Stimulated activated CD4-positive, alpha-beta T cell treated with anti-CD3 and anti-CD28 coated beads, Interleukin-15, amount 100 ng/mL, for 1 hour (primary cell): ENCODE results near the gene ELL.

Experiments
- DNase-seq, 2 donors: peaks; one replicate each; pipeline ENCODE4 v3.0.0-alpha.2; 2020; ENCODE audit warnings: low read depth in 1 of 2, low spot score in 1 of 2

The ELL gene

GRCh38 chr19:18473003-18473705 is 48.7 kb downstream of the ELL start:
- no peak for DNase-seq

DNA sequence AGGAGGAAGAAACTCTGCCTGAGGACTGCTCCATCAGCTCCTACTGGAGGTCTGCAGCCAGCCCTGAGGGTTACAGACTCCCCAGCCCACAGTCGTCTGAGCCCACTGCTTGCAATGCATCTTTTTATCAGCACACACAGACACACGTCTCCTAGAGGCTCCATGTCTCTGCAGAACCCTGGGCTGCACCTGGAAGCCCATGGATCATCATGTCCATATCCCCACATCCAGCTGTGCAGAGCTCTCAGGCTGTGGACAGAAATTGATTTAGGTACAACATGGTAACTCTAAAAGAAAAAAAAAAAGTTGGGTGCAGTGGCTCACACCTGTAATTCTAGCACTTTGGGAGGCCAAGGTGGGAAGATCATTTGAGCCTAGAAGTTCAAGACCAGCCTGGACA is 51.1 kb downstream of the ELL start:
- DNase-seq = no peak

- peak; percentile 32 to 54 for DNase-seq
Measured at GRCh38 chr19:18469069-18469846, 52.6 kb downstream of the ELL start.

- DNase-seq = no peak
Measured at GRCh38 chr19:18468517-18468916, 53.4 kb downstream of the ELL start.

DNA sequence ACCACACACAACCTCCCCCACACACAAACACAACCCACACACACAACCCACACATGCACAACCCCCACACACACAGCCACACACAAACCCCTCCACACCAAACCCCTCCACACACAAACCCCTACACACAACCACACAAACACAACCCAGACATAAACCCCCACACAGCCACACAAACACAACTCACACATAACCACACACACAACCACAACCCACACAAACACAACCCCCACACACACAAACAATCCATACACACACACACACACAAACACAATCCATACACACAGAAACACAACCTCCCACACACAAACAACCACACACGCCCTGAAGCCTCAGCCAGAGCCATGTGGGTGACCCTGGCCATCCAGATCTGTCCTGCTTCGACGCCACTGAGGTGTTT is 53.9 kb downstream of the ELL start:
- no peak for DNase-seq

DNA sequence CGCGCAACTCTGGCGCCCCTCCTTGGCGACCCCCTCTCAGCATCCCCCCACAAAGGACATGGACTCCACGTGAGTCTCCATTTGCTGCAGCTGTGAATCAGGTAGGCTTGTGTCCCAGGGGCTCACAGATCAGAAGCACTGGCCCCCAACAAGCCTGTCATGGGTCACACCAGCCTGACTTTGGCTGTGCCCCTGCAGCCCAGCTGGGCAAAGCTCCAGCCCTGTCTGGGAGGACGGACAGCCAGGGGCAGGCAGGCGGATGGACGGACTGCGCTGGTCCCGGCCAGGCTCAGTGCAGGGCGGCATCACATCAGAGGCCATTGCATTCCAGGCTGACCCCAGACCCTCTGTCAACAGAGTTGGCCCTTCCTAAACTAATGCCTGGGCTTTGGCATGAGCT is 55.5 kb downstream of the ELL start:
- DNase-seq = no peak

GRCh38 chr19:18465964-18466339 is 55.9 kb downstream of the ELL start:
- no peak for DNase-seq

- DNase-seq = no peak
Measured at GRCh38 chr19:18465214-18465963, 56.5 kb downstream of the ELL start.

- no peak for DNase-seq
Measured at GRCh38 chr19:18464646-18465045, 57.2 kb downstream of the ELL start.

GRCh38 chr19:18461471-18461870 is 60.4 kb downstream of the ELL start:
- DNase-seq = no peak

GRCh38 chr19:18460900-18461299 is 61.0 kb downstream of the ELL start:
- no peak for DNase-seq

DNA sequence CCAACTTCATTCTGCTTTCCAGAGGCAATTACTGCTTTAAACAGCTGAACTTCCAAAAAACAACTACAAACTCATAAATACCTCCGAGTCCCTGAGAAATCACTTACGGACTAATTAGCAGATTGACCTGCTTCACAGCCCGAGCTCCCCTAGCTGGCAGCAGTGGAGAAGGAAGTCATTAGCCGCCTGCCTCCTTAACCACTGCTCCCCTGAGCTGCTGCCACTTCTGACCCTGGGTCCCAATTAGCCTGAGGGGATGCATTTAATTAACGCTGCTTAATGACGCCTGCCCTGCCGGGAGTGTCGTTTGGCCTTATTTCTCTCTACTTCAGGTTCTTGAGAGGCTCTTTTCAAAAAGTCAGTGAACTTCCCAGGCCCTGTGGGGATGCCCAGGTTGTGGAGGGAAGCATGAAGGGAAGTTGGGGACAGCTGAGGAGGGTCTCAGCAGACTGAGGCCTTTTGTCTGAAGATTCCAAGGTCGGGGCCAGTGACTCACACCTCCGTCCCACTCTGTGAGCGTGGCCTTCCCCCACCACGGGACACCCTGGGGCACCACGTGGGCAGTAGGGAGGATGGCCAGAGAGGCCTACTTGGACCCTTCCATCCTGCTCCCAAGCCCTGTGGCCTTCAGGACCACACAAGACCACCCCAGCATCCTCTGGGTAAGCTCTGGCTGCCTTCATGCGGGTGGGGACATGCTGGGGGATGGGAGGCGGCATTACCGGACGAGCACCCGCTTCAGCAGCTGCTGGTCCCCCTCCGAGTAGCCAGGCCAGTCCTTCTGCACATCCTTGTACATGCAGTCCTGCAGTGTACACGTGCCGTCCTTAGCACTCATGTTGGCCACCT is 64.2 kb downstream of the ELL start:
- no peak for DNase-seq

GRCh38 chr19:18456974-18457373 is 64.9 kb downstream of the ELL start:
- DNase-seq = no peak

DNA sequence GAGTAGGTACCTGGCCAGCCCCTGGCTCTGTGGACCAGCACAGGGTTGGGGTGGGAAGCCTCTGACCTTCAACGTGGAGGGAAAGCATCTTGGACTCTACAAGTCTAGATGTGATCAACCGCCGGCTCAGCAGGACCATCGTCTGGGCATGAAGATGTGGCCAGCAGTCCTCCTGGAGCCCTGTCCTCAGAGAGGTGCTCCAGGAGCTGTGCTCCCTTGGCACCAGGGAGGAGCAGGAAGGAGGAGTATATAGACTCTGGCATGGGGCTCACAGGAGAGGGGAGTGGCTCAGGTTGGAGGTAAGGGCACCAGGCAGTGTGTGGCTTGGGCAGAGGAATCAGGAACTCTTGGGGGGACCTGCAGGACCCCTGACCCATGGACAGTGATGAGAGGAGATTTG is 65.6 kb downstream of the ELL start:
- DNase-seq = no peak

GRCh38 chr19:18453269-18454024 is 68.4 kb downstream of the ELL start:
- DNase-seq = no peak

- DNase-seq = no peak
Measured at GRCh38 chr19:18452386-18452785, 69.5 kb downstream of the ELL start.

- DNase-seq = peak; percentile 78 to 86
Measured at GRCh38 chr19:18450931-18451836, 70.7 kb downstream of the ELL start.

DNA sequence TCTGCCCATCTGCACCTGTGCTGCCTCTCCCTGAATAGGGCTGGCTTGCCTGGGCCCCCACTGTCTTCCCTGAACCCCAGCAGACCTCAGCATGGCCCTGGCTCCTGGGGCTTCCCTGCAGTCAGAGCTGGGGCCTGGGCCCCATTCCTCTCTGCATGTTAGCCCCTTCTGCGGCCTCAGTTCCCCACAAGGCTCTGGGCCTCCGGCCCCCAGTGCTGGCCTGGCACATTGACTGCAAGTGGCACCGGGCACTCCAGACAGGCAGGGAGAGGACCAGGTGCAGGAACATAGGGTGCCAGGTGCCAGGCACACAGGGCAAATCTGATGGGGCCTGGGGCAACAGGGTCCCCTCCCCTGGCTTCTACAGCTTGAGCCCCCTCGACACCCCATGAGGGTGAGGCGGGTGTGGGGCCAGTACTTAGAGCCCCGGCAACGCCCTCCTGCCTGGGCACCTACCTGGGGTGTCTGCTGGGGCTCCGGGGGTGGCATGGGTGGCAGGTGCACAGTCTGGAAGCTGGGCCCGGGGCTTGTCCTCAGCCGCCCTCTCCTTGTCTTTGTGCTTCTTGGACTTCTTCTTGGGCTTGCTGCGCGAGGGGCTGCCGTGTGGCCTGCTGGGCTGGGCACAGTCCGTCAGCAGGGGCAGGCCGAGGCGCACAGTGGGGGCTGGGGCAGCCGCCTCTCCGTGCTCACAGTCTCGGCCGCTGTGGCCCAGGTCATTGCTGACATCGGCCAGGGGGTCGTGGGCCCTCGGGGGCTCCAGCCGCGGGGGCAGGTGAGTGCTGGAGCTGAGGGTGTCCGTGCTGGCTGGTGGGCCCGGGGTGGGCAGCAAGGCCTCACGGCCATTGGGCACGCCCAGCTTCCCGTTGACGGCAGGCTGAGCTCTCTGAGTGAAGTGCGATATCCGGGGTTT is 71.6 kb downstream of the ELL start:
- no peak for DNase-seq
